C4-2B (cell line): Measurements from ENCODE around the gene VCP.

ENCODE experiments used
- H3K27ac ChIP-seq: fragments of 450-650 bp; 2 replicates; pipeline ENCODE4 v1.5.1; 2017
- CTCF ChIP-seq: fragments of 450-650 bp; conservative IDR thresholded peaks from 2 replicates; pipeline ENCODE4 v1.5.1; 2017; ENCODE audit warnings: mild to moderate bottlenecking
- ZFX ChIP-seq: fragments of 450-650 bp; IDR thresholded peaks from 2 replicates; pipeline ENCODE4 v1.6.1; 2017

Gene VCP

GRCh38 chr9:35042081-35042604 lies 30.3 kb downstream of the VCP start:
- peak overlapping the region; percentile 1; the same call in 1 of the 2 replicates for H3K27ac ChIP-seq
- no peak for TF ChIP-seq CTCF
- no peak for TF ChIP-seq ZFX

GRCh38 chr9:35035851-35036701 lies 36.3 kb downstream of the VCP start:
- TF ChIP-seq ZFX, result no peak
- no peak overlapping the region for H3K27ac ChIP-seq

GRCh38 chr9:35033101-35033500 lies 39.3 kb downstream of the VCP start:
- TF ChIP-seq CTCF, result no peak
- no peak for TF ChIP-seq ZFX
- no peak overlapping the region for H3K27ac ChIP-seq

GRCh38 chr9:35029852-35030251 lies 42.6 kb downstream of the VCP start:
- TF ChIP-seq CTCF (no peak), ZFX (no peak)

GRCh38 chr9:35029241-35029640 lies 43.2 kb downstream of the VCP start:
- H3K27ac ChIP-seq, result peak overlapping the region; percentile 27
- TF ChIP-seq ZFX (no peak), CTCF (no peak)

More at GRCh38 chr9:35029852-35030251, 42.6 kb downstream of the VCP start:
- H3K27ac ChIP-seq, result peak overlapping the region; percentile 27; the same call in 1 of the 2 replicates

- peak overlapping the region; percentile 27 for H3K27ac ChIP-seq
- no peak for TF ChIP-seq CTCF
- TF ChIP-seq ZFX, result no peak
Observed at GRCh38 chr9:35028341-35028740, 44.1 kb downstream of the VCP start.

GRCh38 chr9:35027860-35028259 lies 44.6 kb downstream of the VCP start:
- no peak overlapping the region for H3K27ac ChIP-seq
- TF ChIP-seq CTCF, result no peak
- no peak for TF ChIP-seq ZFX
